ENCODE results near the gene TTLL8. TPM values are rescaled to one million over a fixed set of nuclear protein-coding genes. Genes with fewer than 3 reads are reported as not detected.

The TTLL8 gene
- polyA plus RNA-seq, 1 of the 3 experiments (the other 2 are of a cell fraction): not detected

GRCh38 chr22:50082197-50082715, 24.2 kb upstream of the TTLL8 start:
- H3K9me3 ChIP-seq: no peaks in the 10 kb centered on the region
- H3K9ac ChIP-seq: no peak overlapping the region
- peaks cover 0 to 16% of the 10 kb centered on the region in 2 experiments; a peak in 1 of 4 replicates for H3K4me1 ChIP-seq (ENCODE audit: control insufficient read depth in 1 of 2, insufficient read depth in 2 of 2, low read depth in 1 of 2, low read length in 1 of 2)
- no peaks in the 10 kb centered on the region for H3K9me2 ChIP-seq
- POLR2A ChIA-PET: interaction anchor here (0.6 kb wide), 1 partner anchor 48 kb away, joined by 3 read pairs; no protein-coding TSS in a partner anchor
- DNase-seq: peak; percentile 47
- CTCF ChIA-PET: interaction anchor here (0.7 to 1.3 kb wide), 4 partner anchors 9 to 159 kb away, joined by 3 to 4 read pairs (median 4); no protein-coding TSS in a partner anchor
- H3K27ac ChIP-seq (ENCODE audit: low read depth in 2 of 2, low read length in 1 of 2): no peak overlapping the region
- H4K20me1 ChIP-seq (ENCODE audit: insufficient read depth): no peaks in the 10 kb centered on the region
- H3K36me3 ChIP-seq (replicated peaks in 1 of 2; ENCODE audit: control insufficient read depth in 1 of 2, insufficient read depth in 2 of 2, low read length in 1 of 2): no peaks in the 10 kb centered on the region
- no peak for TF ChIP-seq NRF1 (IDR thresholded peaks at IDR 0.05; ENCODE audit: low read depth, low read length)
- TF ChIP-seq RCOR1 (IDR thresholded peaks at IDR 0.05; ENCODE audit: low read length): no peak
- TF ChIP-seq FOXM1 (IDR thresholded peaks at IDR 0.05; ENCODE audit: low read depth): no peak
- no peak for TF ChIP-seq FOXJ3 (CRISPR knock-in tag; IDR thresholded peaks at IDR 0.05)
- no peak for TF ChIP-seq ELF1 (IDR thresholded peaks at IDR 0.05)
- TF ChIP-seq, protein P1, sequence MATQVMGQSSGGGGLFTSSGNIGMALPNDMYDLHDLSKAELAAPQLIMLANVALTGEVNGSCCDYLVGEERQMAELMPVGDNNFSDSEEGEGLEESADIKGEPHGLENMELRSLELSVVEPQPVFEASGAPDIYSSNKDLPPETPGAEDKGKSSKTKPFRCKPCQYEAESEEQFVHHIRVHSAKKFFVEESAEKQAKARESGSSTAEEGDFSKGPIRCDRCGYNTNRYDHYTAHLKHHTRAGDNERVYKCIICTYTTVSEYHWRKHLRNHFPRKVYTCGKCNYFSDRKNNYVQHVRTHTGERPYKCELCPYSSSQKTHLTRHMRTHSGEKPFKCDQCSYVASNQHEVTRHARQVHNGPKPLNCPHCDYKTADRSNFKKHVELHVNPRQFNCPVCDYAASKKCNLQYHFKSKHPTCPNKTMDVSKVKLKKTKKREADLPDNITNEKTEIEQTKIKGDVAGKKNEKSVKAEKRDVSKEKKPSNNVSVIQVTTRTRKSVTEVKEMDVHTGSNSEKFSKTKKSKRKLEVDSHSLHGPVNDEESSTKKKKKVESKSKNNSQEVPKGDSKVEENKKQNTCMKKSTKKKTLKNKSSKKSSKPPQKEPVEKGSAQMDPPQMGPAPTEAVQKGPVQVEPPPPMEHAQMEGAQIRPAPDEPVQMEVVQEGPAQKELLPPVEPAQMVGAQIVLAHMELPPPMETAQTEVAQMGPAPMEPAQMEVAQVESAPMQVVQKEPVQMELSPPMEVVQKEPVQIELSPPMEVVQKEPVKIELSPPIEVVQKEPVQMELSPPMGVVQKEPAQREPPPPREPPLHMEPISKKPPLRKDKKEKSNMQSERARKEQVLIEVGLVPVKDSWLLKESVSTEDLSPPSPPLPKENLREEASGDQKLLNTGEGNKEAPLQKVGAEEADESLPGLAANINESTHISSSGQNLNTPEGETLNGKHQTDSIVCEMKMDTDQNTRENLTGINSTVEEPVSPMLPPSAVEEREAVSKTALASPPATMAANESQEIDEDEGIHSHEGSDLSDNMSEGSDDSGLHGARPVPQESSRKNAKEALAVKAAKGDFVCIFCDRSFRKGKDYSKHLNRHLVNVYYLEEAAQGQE (IDR thresholded peaks at IDR 0.05; ENCODE audit: low read depth, low read length): no peak
- TF ChIP-seq TCF12 (IDR thresholded peaks at IDR 0.05): no peak
- no peak for TF ChIP-seq CHD2 (IDR thresholded peaks at IDR 0.05; ENCODE audit: low read length, partially characterized antibody)
- no peak for TF ChIP-seq TAF1 (IDR thresholded peaks at IDR 0.05; ENCODE audit: borderline replicate concordance, low read depth, low read length)
- no peak for TF ChIP-seq YY1 (IDR thresholded peaks at IDR 0.05; ENCODE audit: low read depth)
- no peak for TF ChIP-seq EZH2phosphoT487 (IDR thresholded peaks at IDR 0.05; ENCODE audit: borderline replicate concordance, low read depth)
- TF ChIP-seq, protein P2, sequence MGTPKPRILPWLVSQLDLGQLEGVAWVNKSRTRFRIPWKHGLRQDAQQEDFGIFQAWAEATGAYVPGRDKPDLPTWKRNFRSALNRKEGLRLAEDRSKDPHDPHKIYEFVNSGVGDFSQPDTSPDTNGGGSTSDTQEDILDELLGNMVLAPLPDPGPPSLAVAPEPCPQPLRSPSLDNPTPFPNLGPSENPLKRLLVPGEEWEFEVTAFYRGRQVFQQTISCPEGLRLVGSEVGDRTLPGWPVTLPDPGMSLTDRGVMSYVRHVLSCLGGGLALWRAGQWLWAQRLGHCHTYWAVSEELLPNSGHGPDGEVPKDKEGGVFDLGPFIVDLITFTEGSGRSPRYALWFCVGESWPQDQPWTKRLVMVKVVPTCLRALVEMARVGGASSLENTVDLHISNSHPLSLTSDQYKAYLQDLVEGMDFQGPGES (IDR thresholded peaks at IDR 0.05; ENCODE audit: low read depth, low read length): no peak
- TF ChIP-seq, protein P3, sequence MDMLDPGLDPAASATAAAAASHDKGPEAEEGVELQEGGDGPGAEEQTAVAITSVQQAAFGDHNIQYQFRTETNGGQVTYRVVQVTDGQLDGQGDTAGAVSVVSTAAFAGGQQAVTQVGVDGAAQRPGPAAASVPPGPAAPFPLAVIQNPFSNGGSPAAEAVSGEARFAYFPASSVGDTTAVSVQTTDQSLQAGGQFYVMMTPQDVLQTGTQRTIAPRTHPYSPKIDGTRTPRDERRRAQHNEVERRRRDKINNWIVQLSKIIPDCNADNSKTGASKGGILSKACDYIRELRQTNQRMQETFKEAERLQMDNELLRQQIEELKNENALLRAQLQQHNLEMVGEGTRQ (IDR thresholded peaks at IDR 0.05; ENCODE audit: borderline replicate concordance, low read depth, low read length): no peak
- no peak for TF ChIP-seq SMC3 (IDR thresholded peaks at IDR 0.05; ENCODE audit: low read depth, low read length)
- TF ChIP-seq TEAD4 (IDR thresholded peaks at IDR 0.05; ENCODE audit: borderline replicate concordance, insufficient read depth): no peak
- TF ChIP-seq RXRA (IDR thresholded peaks at IDR 0.05; ENCODE audit: borderline replicate concordance, low read depth): no peak
- no peak for TF ChIP-seq EP300 (IDR thresholded peaks at IDR 0.05; ENCODE audit: borderline replicate concordance in 1 of 2, low read depth in 1 of 2, low read length in 1 of 2)
- no peak for TF ChIP-seq GABPA (IDR thresholded peaks at IDR 0.05; ENCODE audit: low read depth)
- H3F3A ChIP-seq (replicated peaks; ENCODE audit: insufficient read depth): no peaks in the 10 kb centered on the region
- H3K4me3 ChIP-seq (ENCODE audit: low read depth in 2 of 2, low read length in 1 of 2): no peak overlapping the region
- no peaks in the 10 kb centered on the region for H3K79me2 ChIP-seq (ENCODE audit: insufficient read depth)
- no peak overlapping the region for H2AFZ ChIP-seq (ENCODE audit: low read depth)
- no peak overlapping the region for H3K4me2 ChIP-seq
- WGBS (ENCODE audit: low lambda C conversion rate): 70% methylated on average over 6 of the region's 18 CpGs
- H3K27me3 ChIP-seq (ENCODE audit: insufficient read depth): no peaks in the 10 kb centered on the region; the same call in 1 of the 2 replicates
